DOHH2 (cell line): ENCODE measurements around the gene SHISA3.

Experiments used
- EZH2phosphoT487 ChIP-seq: fragments of 200-600 bp; sonication (generic); IDR thresholded peaks from 2 replicates; pipeline ENCODE4 v1.6.1; 2017; ENCODE audit warnings: borderline replicate concordance, mild to moderate bottlenecking, antibody characterized with exemption, low read length, moderate library complexity, mixed read lengths
- TF ChIP-seq, protein P1 (sequence below): fragments of 200-600 bp; sonication (generic); IDR thresholded peaks from one replicate; pipeline ENCODE4 v1.5.1; 2014; ENCODE audit warnings: antibody characterized with exemption, mild to moderate bottlenecking, low read depth, low read length; ENCODE audit not compliant: poor library complexity, severe bottlenecking

DNA sequence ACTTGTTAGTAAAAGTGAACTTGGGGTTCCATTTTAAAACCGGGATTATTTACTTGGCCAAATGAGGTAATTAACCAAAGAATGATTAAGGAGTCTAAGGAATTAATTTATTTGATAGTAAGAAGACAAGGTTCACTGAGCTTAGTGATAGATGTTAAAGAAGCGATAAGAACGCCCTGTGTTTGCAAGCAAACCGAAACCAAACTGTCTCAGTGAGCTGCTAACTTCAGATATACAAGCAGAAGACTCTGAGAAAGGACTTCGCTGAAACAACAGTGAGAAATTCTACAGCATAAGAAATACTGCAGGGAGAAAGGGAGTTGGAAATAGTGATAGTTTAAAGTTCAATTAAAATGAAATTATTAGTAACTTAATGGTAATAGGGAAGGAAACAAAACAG is 37.6 kb upstream of the SHISA3 start:
- TF ChIP-seq, protein P1, sequence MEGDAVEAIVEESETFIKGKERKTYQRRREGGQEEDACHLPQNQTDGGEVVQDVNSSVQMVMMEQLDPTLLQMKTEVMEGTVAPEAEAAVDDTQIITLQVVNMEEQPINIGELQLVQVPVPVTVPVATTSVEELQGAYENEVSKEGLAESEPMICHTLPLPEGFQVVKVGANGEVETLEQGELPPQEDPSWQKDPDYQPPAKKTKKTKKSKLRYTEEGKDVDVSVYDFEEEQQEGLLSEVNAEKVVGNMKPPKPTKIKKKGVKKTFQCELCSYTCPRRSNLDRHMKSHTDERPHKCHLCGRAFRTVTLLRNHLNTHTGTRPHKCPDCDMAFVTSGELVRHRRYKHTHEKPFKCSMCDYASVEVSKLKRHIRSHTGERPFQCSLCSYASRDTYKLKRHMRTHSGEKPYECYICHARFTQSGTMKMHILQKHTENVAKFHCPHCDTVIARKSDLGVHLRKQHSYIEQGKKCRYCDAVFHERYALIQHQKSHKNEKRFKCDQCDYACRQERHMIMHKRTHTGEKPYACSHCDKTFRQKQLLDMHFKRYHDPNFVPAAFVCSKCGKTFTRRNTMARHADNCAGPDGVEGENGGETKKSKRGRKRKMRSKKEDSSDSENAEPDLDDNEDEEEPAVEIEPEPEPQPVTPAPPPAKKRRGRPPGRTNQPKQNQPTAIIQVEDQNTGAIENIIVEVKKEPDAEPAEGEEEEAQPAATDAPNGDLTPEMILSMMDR: no peak
- no peak for TF ChIP-seq EZH2phosphoT487
